Endothelial cell of umbilical vein (primary cell): ENCODE results near the gene GDPGP1. TPM values are rescaled to one million over a fixed set of nuclear protein-coding genes. Genes with fewer than 3 reads are reported as not detected.

Experiments
- BruUV-seq: library from RNA; stranded (reverse); fragments of 400-500 nt; replicated peaks from 2 replicates; lab custom pipeline; 2021; lab: Mats Ljungman, UMichigan
- CTCF ChIA-PET: fragments of 300-600, 350-600 bp; sonication (Branson Sonifier 250); formaldehyde crosslinking; loops from one replicate; lab custom pipeline; 2021; ENCODE audit warnings: antibody characterized with exemption, inconsistent platforms; lab: Charles Lee
- POLR2A ChIA-PET: fragments of 300-600, 350-600 bp; sonication (Branson Sonifier 250); formaldehyde crosslinking; loops from one replicate; lab custom pipeline; 2021; ENCODE audit warnings: antibody characterized with exemption, inconsistent platforms; lab: Charles Lee
- DNase-seq: peaks from one replicate; pipeline ENCODE4 v3.0.0-alpha.2; 2011; ENCODE audit warnings: low read depth, low spot score
- FAIRE-seq: peaks from 2 replicates; lab custom pipeline; 2011; peaks lifted over from hg19 to GRCh38; lab: Jason Lieb, UNC
- H2AFZ ChIP-seq: 2 replicates; pipeline ENCODE4 v1.6.0; 2012; ENCODE audit warnings: low read depth, low read length, control low read depth, inconsistent platforms
- H3K27ac ChIP-seq: 2 replicates; pipeline ENCODE4 v1.5.1; 2011; ENCODE audit warnings: low read depth, mild to moderate bottlenecking, control low read depth, low read length, moderate library complexity; ENCODE audit not compliant: insufficient read depth
- H3K27me3 ChIP-seq, 2 experiments: 2 replicates each; pipeline versions ENCODE4 v1.6.0 to v1.6.1; 2011; ENCODE audit warnings: low read length in 2 of 2, mixed read lengths in 1 of 2; ENCODE audit not compliant: control insufficient read depth in 2 of 2, insufficient read depth in 2 of 2
- H3K36me3 ChIP-seq, 2 experiments: 2 replicates in 1 of 2; 3 replicates in 1 of 2; pipeline ENCODE4 v1.5.1; 2011; ENCODE audit warnings: low read length in 2 of 2, mild to moderate bottlenecking in 1 of 2, moderate library complexity in 1 of 2; ENCODE audit not compliant: control insufficient read depth in 2 of 2, insufficient read depth in 2 of 2; ENCODE audit errors: extremely low read depth in 1 of 2
- H3K4me1 ChIP-seq: 3 replicates; pipeline ENCODE4 v1.5.1; 2011; ENCODE audit warnings: mild to moderate bottlenecking, low read length; ENCODE audit not compliant: control insufficient read depth, insufficient read depth; ENCODE audit errors: extremely low read depth
- H3K4me2 ChIP-seq: 2 replicates; pipeline ENCODE4 v1.6.1; 2011; ENCODE audit warnings: low read length, control low read depth, mixed read lengths; ENCODE audit not compliant: insufficient read depth
- H3K4me3 ChIP-seq, 3 experiments: fragments of 200-600 bp in 1 of 3; sonication (generic), shearing (Covaris generic) in 1 of 3; replicated peaks in 1 of 3; 2 replicates each; pipeline ENCODE4 v1.5.1; 2011 to 2016; ENCODE audit warnings: control low read depth in 3 of 3, low read length in 3 of 3, mild to moderate bottlenecking in 2 of 3, inconsistent platforms in 1 of 3, low read depth in 1 of 3, moderate library complexity in 1 of 3; ENCODE audit not compliant: insufficient read depth in 1 of 3
- H3K79me2 ChIP-seq: 2 replicates; pipeline ENCODE4 v1.6.0; 2012; ENCODE audit warnings: low read length, inconsistent platforms; ENCODE audit not compliant: control insufficient read depth, insufficient read depth
- H3K9ac ChIP-seq: replicated peaks from 2 replicates; pipeline ENCODE3; 2011; ENCODE audit warnings: low read length, control low read depth; ENCODE audit not compliant: insufficient read depth; ENCODE audit errors: extremely low read depth
- H3K9me1 ChIP-seq: replicated peaks from 3 replicates; pipeline ENCODE4 v1.6.0; 2011; ENCODE audit warnings: mild to moderate bottlenecking, low read length; ENCODE audit not compliant: control insufficient read depth, insufficient read depth; ENCODE audit errors: extremely low read depth
- H3K9me3 ChIP-seq: replicated peaks from 2 replicates; pipeline ENCODE4 v1.5.1; 2012; ENCODE audit warnings: low read length, inconsistent platforms; ENCODE audit not compliant: control insufficient read depth, insufficient read depth
- H4K20me1 ChIP-seq: replicated peaks from 2 replicates; pipeline ENCODE3; 2011; ENCODE audit warnings: mild to moderate bottlenecking, low read length; ENCODE audit not compliant: control insufficient read depth, insufficient read depth; ENCODE audit errors: extremely low read depth
- FOS ChIP-seq: IDR thresholded peaks from 2 replicates; pipeline ENCODE4 v1.6.1; 2011; ENCODE audit warnings: mild to moderate bottlenecking, low read length, moderate library complexity, borderline replicate concordance; ENCODE audit not compliant: insufficient read depth
- GATA2 ChIP-seq: IDR thresholded peaks from 2 replicates; pipeline ENCODE4 v1.7.0; 2011; ENCODE audit warnings: low read depth, mild to moderate bottlenecking, moderate library complexity, mixed read lengths, low read length; ENCODE audit not compliant: insufficient read length, insufficient read depth
- JUN ChIP-seq: IDR thresholded peaks from 2 replicates; pipeline ENCODE4 v1.6.1; 2011; ENCODE audit warnings: borderline replicate concordance, low read depth; ENCODE audit not compliant: insufficient read length, insufficient read depth
- dilution Hi-C: fragments of 300-500 bp; cut with MboI; formaldehyde crosslinking; loops from one replicate; pipeline ENCODE4 v1.15.0; 2019; ENCODE audit warnings: low sequenced_read_pairs; ENCODE audit not compliant: extremely low pct_ligation_motif_present
- intact Hi-C: fragments of 100-400 bp; cut with micrococcal nuclease; formaldehyde crosslinking; loops from one replicate; pipeline ENCODE4 v1.10.0; 2022
- polyA plus RNA-seq, 4 experiments: library from polyadenylated mRNA; depleted of rRNA in 3 of 4; stranded (reverse) in 3 of 4; unstranded in 1 of 4; fragments of >200 nt; gene quantifications; 2 replicates each; pipeline versions ENCODE4 v1.2.1 to v1.2.3, GENCODE V29; 2011 to 2012; ENCODE audit warnings: missing spikeins in 1 of 4
- total RNA-seq: library from RNA; stranded (reverse); gene quantifications from 2 replicates; pipeline ENCODE4 v1.2.3, GENCODE V29; 2021

Gene GDPGP1
- total and polyA plus RNA-seq, 2 donors (not counting 3 experiments of a cell fraction or from before 2014, with no cell fraction given): 4.8 to 7.2 TPM

DNA sequence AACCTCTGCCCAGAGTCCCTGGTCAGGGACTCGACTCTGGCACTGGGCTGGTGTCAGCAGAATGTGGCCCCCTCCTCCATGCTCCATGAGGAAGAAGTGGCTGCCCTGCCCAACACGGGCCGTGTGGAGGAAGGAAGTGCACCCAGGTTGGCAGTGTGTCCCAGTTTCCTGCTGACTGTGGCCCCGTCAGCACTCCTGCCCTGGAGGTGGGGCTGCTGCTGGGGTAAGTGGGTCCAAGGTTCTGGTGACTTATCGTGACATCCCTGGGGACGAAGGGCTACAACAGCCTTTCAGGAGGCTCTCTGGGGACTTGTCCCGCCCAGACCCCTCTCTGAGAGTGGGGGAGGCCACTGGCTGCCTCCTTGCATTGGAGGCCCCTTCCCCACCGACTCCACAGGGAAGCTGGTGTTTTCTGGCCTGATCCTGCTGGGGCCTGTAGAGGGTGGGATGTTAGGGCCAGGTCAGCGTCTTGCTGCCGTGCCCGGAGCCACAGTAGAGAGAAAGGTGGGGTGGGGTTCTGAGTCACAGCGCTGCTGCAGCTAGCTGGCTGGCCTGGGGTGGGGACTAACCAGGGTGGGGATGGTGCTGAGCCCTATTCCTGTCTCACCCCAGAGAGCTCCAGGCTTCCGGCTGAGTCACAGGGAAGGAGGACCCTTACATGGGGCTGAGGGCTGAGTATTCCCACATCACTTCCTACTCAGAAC is 22.4 kb upstream of the GDPGP1 start:
- H3K4me1 ChIP-seq: peaks cover 12% of the 10 kb centered on the region
- H3K27me3 ChIP-seq: no peaks in the 10 kb centered on the region
- H3K79me2 ChIP-seq: no peaks in the 10 kb centered on the region
- TF ChIP-seq FOS (peak; percentile 51), JUN (no peak), GATA2 (no peak)
- peak overlapping the region; percentile 44 for H3K4me2 ChIP-seq
- no peaks in the 10 kb centered on the region for H4K20me1 ChIP-seq
- no peaks in the 10 kb centered on the region for H3K9me3 ChIP-seq
- CTCF ChIA-PET: interaction anchor here (1.5 to 2.1 kb wide), 2 partner anchors 10 kb away, joined by 7 to 9 read pairs; partner anchors contain the start of gene SEMA4B
- dilution Hi-C loops (loop anchor here (10.0 kb wide), 1 partner anchor 67 kb away; no protein-coding TSS in a partner anchor), intact Hi-C loops (loop anchor here (1.0 to 10.0 kb wide), 2 partner anchors 8 to 317 kb away; partner anchors contain the start of gene AP3S2)
- no peaks in the 10 kb centered on the region for H3K36me3 ChIP-seq
- H3K9ac ChIP-seq: no peak overlapping the region
- peak; percentile 32 for DNase-seq
- no TSS peak for BruUV-seq
- POLR2A ChIA-PET: interaction anchor here (0.7 kb wide), 1 partner anchor 720 kb away, joined by 3 read pairs; no protein-coding TSS in a partner anchor
- H3K4me3 ChIP-seq: no peak overlapping the region
- FAIRE-seq: peak; percentile 56
- H3K9me1 ChIP-seq: no peaks in the 10 kb centered on the region
- peak overlapping the region; percentile 45 for H2AFZ ChIP-seq
- peak overlapping the region; percentile 27 for H3K27ac ChIP-seq

DNA sequence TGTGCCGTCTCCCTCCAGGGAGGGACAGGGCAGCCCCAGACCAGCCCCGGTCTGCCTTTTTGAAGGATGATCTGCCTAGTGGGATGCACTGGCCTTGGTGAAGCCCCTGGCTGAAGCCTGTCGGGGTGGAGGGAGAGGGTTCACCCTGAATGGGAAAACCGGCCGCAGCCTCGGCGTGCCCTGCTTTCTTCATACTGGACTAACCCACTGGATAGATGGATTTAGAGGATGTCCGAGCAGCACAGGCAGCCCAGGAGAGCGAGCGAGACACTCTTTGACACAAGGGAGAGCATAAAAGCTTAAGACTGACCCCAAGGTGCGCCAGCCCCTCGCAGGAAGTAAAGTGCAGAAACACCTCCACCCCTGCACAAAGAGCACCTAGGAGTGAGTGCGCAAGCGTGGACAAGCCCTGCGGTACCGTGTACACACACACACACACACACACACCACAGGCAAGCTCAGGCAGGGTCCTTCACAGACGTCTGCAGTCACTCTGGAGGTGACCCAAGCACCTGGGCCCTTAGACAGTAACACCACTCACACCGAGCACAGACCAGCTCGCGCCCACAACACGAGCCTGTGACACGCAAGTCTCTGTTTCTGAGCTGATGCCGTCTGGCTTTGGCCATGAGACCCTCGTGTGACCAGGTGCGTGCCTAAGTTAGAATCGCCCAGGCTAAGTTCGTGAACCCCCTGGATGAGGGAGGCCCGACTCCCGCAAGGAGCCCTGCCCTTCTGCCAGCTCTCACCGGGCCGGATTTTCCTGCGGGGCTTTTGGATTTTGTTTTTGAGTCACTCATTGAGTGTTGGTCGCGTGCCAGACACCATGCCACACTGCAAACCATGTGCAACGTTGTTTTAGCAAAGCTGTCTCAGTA is 21.5 kb upstream of the GDPGP1 start:
- DNase-seq (no peak), FAIRE-seq (no peak)
- Histone ChIP-seq H3K27ac (no peak overlapping the region), H3K9ac (no peak overlapping the region), H3K4me1 (peaks cover 12% of the 10 kb centered on the region), H3K4me2 (no peak overlapping the region), H3K4me3 (no peak overlapping the region), H3K27me3 (no peaks in the 10 kb centered on the region), H3K79me2 (no peaks in the 10 kb centered on the region), H3K9me3 (no peaks in the 10 kb centered on the region), H3K9me1 (no peaks in the 10 kb centered on the region), H4K20me1 (no peaks in the 10 kb centered on the region), H3K36me3 (no peaks in the 10 kb centered on the region), H2AFZ (no peak overlapping the region)
- no TSS peak for BruUV-seq
- intact Hi-C loops: loop anchor here (10.0 kb wide), 1 partner anchor 318 kb away; the partner anchor contains the start of gene AP3S2
- ChIA-PET POLR2A (no interaction called here), CTCF (interaction anchor here (0.8 to 2.2 kb wide), 4 partner anchors 9 to 110 kb away, joined by 3 to 12 read pairs (median 8); partner anchors contain the start of genes CIB1, GDPGP1, IDH2 and SEMA4B)
- TF ChIP-seq GATA2: no peak
- dilution Hi-C loops: loop anchor here (10.0 kb wide), 1 partner anchor 68 kb away; no protein-coding TSS in a partner anchor
